Measurements from ENCODE around the gene GDAP2. TPM values are rescaled to one million over a fixed set of nuclear protein-coding genes. Genes with fewer than 3 reads are reported as not detected.
"Not testable (repeated sequence)": the region's sequence is repeated elsewhere in the genome, so short reads cannot be mapped to it uniquely, and the experiment has no call there.

GDAP2 gene
- polyA plus RNA-seq, 6 donors from 2014 or later, result 4.9 to 16.9 (median 13.5) TPM

DNA sequence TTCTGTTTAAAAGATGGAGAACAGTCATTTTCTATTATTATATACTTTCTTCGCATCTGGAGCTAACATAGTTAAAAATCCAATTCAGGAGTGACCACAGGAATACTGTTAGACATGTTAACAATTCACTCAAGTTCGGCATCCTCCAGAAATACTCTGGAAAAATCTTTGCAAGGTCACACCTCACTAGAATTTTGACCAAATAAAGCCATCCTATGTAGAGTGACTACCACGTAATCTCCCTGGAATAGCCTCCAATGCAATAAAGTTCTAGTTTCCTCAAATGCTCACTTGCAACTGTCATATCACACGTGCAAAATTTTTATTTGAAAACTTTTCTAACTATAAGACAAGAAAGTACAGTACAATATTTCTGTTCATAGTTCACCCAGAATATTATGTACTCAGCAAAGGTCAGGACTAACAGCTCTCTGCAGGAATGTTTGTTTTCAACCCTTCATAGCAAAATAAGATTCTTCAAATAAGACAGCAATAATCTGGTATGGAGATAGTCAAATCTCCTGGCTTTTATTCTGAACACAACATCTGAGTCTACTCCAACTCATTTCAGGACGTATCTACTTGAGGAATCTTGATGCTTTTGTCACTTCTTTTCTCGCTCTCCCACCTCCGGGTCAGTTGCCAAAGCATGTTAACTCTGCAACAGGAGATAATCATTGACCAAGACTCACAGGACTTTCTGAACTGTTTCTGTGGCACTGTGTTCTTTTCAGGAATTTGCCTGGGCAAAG, 82.6 kb downstream of the GDAP2 start:
- peaks cover 3 to 27% (median 24%) of the 10 kb centered on the region in 7 donors for H3K9me3 Mint-ChIP-seq
- peaks cover 0 to 5% (median 0%) of the 10 kb centered on the region in 3 donors for H3K27me3 Mint-ChIP-seq
- no peak overlapping the region for H3K4me3 Mint-ChIP-seq
- ATAC-seq (ENCODE audit: low read depth in 2 of 2) (no peak), DNase-seq (no peak)
- H3K36me3 Mint-ChIP-seq, result peaks cover 20 to 23% of the 10 kb centered on the region in 2 donors
- H3K4me1 Mint-ChIP-seq, result no peaks in the 10 kb centered on the region
- H3K27ac Mint-ChIP-seq, result no peak overlapping the region

DNA sequence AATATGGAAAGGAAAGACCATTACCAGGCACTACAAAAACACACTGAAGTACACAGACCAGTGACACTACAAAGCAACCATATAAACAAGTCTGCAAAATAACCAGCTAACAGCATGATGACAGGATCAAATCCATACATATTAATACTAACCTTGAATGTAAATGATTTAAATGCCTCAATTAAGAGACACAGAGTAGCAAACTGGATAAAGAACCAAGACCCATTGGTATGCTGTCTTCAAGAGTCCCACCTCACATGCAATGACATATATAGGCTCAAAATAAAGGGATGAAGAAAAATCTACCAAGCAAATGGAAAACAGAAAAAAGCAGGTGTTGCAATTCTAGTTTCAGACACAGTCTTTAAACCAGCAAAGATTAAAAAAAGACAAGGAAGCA, 84.9 kb downstream of the GDAP2 start:
- Mint-ChIP-seq H3K36me3 (peaks cover 20 to 31% of the 10 kb centered on the region in 2 donors), H3K9me3 (peaks cover 8 to 27% (median 26%) of the 10 kb centered on the region in 7 donors)
- H3K27ac Mint-ChIP-seq; DNase-seq; H3K27me3 Mint-ChIP-seq; H3K4me3 Mint-ChIP-seq; ATAC-seq (ENCODE audit: low read depth in 2 of 2); H3K4me1 Mint-ChIP-seq: not testable (repeated sequence)

DNA sequence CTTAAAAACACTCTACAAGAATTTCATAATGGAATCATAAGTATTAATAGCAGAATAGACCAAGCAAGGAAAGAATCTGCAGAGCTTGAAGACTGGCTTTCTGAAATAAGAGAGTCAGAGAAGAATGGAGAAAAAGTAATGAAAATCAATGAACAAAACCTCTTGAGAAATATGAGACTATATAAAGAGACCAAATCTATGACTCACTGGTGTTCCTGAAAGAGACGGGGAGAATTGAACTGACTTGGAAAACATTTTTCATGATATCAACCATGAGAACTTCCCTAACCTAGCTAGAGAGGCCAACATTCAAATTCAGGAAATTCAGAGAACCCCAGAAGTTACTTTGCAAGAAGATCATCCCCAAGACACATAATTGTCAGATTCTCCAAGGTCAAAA, 85.6 kb downstream of the GDAP2 start:
- no peak overlapping the region for H3K4me3 Mint-ChIP-seq
- no peaks in the 10 kb centered on the region for H3K4me1 Mint-ChIP-seq
- peaks cover 8 to 27% (median 26%) of the 10 kb centered on the region in 7 donors for H3K9me3 Mint-ChIP-seq
- DNase-seq (no peak), ATAC-seq (ENCODE audit: low read depth in 2 of 2) (no peak)
- H3K36me3 Mint-ChIP-seq, result peaks cover 20 to 31% of the 10 kb centered on the region in 2 donors
- no peak overlapping the region for H3K27ac Mint-ChIP-seq
- H3K27me3 Mint-ChIP-seq, result peaks cover 0 to 5% (median 0%) of the 10 kb centered on the region in 3 donors

DNA sequence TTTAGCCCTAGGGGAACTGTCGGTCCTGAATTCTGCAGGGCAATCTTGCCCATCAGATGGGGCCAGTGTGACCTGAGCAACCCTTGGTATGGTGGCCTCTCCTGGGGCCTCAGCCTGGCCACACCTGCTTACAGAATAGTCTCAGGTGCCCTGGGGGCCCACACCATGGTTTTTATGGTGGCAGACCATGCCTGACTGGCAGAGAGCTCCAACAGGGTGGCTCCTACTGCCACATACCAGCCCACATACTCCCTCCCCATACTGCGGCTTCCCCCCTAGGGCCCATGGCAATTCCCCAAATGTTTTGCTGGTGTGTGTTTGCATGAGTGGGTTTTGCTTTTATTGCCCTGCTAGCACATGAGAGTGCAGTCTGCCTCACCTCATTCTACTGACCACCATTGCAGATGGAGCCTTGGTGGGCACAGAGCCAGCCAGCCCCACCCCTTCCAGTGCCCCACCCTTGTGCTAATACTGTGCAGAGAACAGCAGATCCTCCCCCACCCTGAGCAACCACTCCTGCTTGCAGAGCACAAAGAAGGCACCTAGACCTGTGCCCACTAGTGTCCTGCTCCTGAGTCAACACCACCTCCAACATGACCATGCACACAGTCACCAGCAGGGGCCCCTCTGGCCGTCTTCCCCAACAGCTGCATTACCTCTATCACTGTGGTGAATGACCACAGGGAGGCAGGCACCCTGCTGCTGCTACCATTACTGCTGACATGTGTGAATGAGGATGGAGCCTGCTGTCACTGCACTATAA, 86.8 kb downstream of the GDAP2 start:
- peaks cover 0 to 5% (median 0%) of the 10 kb centered on the region in 3 donors for H3K27me3 Mint-ChIP-seq
- ATAC-seq (ENCODE audit: low read depth in 2 of 2) (no peak), DNase-seq (no peak)
- H3K36me3 Mint-ChIP-seq, result peaks cover 20 to 31% of the 10 kb centered on the region in 2 donors
- H3K4me1 Mint-ChIP-seq, result no peaks in the 10 kb centered on the region
- peaks cover 15 to 32% (median 27%) of the 10 kb centered on the region in 7 donors for H3K9me3 Mint-ChIP-seq
- H3K27ac Mint-ChIP-seq, result no peak overlapping the region
- H3K4me3 Mint-ChIP-seq, result no peak overlapping the region

DNA sequence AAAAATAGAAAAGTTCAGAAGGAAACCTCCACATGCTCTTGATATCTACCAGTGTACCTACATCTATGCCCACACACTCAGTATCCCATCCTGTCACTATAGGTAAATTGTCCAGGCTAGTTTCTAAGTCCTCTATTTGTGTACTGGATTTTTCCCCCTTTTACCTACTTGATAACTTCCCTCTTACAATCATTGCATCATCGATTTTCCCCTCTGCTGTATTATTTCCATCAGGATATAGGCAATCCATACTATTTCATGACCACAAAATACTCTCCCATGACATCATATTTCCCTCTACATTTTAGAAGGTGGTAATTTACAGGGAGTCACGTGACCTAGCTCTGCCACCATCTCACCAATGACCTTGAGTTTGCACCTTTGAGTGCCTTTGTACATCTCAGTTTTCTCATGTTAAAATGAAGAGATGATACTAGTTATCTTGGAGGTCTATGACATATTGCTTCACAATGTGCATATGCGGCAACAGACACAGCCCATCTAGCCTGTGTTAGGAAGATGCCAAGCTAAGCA, 88.2 kb downstream of the GDAP2 start:
- Mint-ChIP-seq H3K27me3 (peaks cover 0 to 5% (median 0%) of the 10 kb centered on the region in 3 donors), H3K27ac (no peak overlapping the region), H3K4me1 (no peaks in the 10 kb centered on the region), H3K9me3 (peaks cover 16 to 32% (median 27%) of the 10 kb centered on the region in 7 donors), H3K36me3 (peaks cover 20 to 31% of the 10 kb centered on the region in 2 donors), H3K4me3 (no peak overlapping the region)
- ATAC-seq (ENCODE audit: low read depth in 2 of 2) (no peak), DNase-seq (no peak)

DNA sequence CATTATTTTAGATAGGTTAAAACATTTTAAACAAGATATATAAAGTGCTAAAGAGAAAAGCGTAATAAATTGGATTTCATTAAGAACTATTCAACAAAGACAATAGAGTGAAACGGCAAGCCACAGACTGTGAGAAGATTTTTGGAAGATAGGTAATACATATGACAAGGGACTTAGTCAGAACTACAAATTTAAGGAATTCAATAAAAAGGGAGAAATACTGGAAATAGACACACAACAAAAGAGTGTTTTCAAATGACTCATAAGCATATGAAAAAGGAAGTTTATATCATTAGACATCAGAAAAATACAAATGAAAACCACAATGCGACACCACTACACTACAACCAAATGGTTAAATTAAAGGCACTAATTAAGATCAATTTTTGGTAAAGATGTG, 90.5 kb downstream of the GDAP2 start:
- Mint-ChIP-seq H3K27ac (no peak overlapping the region), H3K4me1 (no peaks in the 10 kb centered on the region), H3K9me3 (peaks cover 6 to 14% (median 10%) of the 10 kb centered on the region in 7 donors), H3K4me3 (no peak overlapping the region), H3K27me3 (no peaks in the 10 kb centered on the region), H3K36me3 (peaks cover 7 to 17% of the 10 kb centered on the region in 2 donors)
- ATAC-seq (ENCODE audit: low read depth in 2 of 2) (no peak), DNase-seq (no peak)

DNA sequence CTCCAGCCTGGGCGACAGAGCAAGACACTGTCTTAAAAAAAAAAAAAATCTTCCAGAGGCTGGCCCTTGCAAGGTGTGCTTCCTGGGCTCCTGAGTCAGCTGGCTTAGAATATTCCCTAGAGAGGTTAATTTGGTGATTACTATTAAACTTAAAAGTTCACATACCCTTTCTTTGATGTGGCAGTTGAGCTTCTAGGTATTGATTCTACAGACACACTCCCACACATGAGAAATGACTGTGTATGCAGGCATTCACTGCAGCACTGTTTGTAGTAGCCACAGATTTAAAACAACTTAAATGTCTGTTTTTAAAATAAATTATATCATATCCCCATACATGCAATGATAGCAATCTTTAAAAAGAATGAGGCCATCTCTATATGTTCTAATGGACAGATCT, 93.4 kb downstream of the GDAP2 start:
- Mint-ChIP-seq H3K4me1 (no peaks in the 10 kb centered on the region), H3K27ac (no peak overlapping the region), H3K36me3 (peaks cover 0 to under 1% of the 10 kb centered on the region in 2 donors), H3K9me3 (peaks cover 2 to 16% (median 6%) of the 10 kb centered on the region in 7 donors), H3K27me3 (peaks cover 0 to 7% (median 5%) of the 10 kb centered on the region in 3 donors), H3K4me3 (no peak overlapping the region)
- no peak for ATAC-seq (ENCODE audit: low read depth in 2 of 2)
- DNase-seq, result no peak

DNA sequence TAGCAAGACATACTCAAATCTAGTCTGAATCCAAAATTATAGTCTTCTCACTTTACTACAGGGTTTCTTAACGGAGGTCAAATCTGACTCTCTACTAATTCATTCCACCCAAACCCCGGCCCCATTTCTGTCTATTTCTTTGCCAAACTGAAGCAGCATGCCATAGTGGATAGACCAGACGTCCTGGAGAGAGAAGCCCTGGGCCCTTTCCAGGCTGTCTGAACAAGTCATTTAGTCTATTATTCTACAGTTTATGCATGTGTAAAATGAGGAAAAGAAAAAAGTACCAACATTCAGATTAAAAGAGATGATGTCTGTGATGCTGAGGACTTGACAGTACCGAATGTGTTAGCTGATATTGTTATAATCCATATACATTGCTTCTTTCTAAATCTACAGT, 95.0 kb downstream of the GDAP2 start:
- ATAC-seq (ENCODE audit: low read depth in 2 of 2) (no peak), DNase-seq (no peak)
- H3K27me3 Mint-ChIP-seq, result peaks cover 0 to 7% (median 5%) of the 10 kb centered on the region in 3 donors
- H3K4me1 Mint-ChIP-seq, result no peaks in the 10 kb centered on the region
- no peak overlapping the region for H3K4me3 Mint-ChIP-seq
- no peak overlapping the region for H3K27ac Mint-ChIP-seq
- peaks cover 4 to 26% (median 11%) of the 10 kb centered on the region in 7 donors for H3K9me3 Mint-ChIP-seq
- peaks cover 0 to 5% of the 10 kb centered on the region in 2 donors for H3K36me3 Mint-ChIP-seq

DNA sequence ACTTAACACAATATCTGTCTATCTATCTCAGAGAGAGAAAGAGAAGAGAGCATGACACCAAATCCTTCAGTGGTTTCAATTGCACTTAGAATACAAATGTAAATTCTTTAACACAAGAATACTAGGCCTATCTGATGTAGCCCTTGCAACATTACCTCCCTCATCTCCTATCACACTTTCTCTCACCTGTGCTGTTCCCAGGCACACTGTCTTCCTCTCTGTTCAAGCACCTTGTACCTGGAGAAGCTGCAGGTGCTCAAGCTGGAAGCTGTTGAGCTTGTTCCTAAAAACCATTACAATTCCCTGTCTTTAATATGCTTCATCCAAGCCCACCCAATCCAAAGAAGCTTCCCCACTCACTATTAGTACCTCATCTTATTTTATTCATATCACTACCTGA, 97.0 kb downstream of the GDAP2 start:
- Mint-ChIP-seq H3K4me1 (no peaks in the 10 kb centered on the region), H3K27ac (no peak overlapping the region), H3K27me3 (peaks cover 0 to 7% (median 7%) of the 10 kb centered on the region in 3 donors), H3K36me3 (peaks cover 0 to 5% of the 10 kb centered on the region in 2 donors), H3K9me3 (peaks cover 2 to 24% (median 8%) of the 10 kb centered on the region in 7 donors), H3K4me3 (no peak overlapping the region)
- ATAC-seq (ENCODE audit: low read depth in 2 of 2), result no peak
- DNase-seq, result no peak

DNA sequence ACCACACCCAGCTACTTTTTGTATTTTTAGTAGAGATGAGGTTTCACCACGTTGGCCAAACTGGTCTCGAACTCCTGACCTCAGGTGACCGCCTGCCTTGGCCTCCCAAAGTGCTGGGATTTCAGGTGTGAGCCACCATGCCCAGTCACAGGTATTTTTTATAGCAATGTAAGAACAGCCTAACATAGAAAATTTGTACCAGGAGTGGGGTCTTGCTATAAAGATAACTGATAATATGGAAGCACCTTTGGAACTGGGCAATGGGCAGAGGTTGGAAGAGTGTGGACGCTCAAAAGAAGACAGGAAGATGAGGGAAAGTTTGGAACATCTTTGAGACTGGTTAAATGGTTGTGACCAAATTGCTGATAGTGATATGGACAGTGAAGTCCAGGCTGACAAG, 99.2 kb downstream of the GDAP2 start:
- peaks cover 7 to 15% (median 14%) of the 10 kb centered on the region in 3 donors for H3K27me3 Mint-ChIP-seq
- H3K4me3 Mint-ChIP-seq, result no peak overlapping the region
- peaks cover 2 to 24% (median 8%) of the 10 kb centered on the region in 7 donors for H3K9me3 Mint-ChIP-seq
- peaks cover 0 to 5% of the 10 kb centered on the region in 2 donors for H3K36me3 Mint-ChIP-seq
- no peak overlapping the region for H3K27ac Mint-ChIP-seq
- DNase-seq (no peak), ATAC-seq (ENCODE audit: low read depth in 2 of 2) (no peak)
- no peaks in the 10 kb centered on the region for H3K4me1 Mint-ChIP-seq

DNA sequence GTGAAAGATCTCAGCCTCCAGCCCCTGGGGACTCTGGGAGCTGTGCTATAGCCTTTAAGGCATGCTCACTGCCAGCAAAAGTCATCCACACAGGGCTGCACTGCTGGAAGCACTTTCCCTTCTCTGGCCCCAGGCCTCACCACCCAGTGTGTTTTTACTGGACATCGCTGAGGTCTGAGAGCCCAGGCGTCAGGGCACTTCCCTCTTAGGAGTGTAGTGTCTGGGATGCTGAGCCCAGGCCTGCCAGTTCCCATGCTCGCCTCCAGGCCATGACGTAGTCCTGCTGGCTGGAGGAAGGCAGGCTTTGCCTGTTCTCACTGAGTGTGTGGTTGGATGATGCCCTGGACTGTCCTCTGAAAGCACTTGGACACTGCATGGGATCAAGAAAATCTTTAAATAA, 101.2 kb downstream of the GDAP2 start:
- Mint-ChIP-seq H3K4me3 (no peak overlapping the region), H3K4me1 (no peaks in the 10 kb centered on the region), H3K27ac (no peak overlapping the region), H3K27me3 (peaks cover 15 to 21% (median 18%) of the 10 kb centered on the region in 3 donors), H3K36me3 (peaks cover 0 to 5% of the 10 kb centered on the region in 2 donors), H3K9me3 (peaks cover 2 to 24% (median 8%) of the 10 kb centered on the region in 7 donors)
- no peak for ATAC-seq (ENCODE audit: low read depth in 2 of 2)
- DNase-seq, result no peak

DNA sequence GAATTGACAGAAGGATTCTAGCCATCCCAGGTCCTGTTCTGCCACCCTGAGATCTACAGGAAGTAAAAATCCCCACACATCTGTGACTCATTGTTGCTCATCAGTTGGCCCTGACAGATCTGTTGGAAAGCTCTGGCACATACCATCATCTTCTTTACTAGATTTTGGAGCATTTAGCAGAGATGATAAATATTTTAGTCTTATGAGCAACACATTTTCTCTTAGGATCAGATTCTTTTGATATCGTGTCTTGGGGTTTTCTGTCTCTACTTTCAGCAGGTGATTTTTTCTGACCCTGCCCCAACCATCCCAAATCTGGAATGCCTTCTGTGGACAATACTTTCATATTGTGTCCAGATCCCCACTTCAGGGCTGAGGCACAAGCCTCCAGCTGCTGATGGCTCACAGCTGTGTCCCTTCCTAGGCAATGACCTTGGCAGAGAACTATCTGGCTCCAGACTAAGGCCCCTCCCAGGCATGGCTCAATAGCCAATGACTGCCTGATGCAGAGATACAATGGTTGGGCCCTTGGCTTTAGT, 102.8 kb downstream of the GDAP2 start:
- Mint-ChIP-seq H3K27me3 (peaks cover 12 to 15% (median 14%) of the 10 kb centered on the region in 3 donors), H3K4me1 (no peaks in the 10 kb centered on the region), H3K27ac (no peak overlapping the region), H3K4me3 (no peak overlapping the region), H3K36me3 (peaks cover 0 to 5% of the 10 kb centered on the region in 2 donors), H3K9me3 (peaks cover under 1 to 27% (median 10%) of the 10 kb centered on the region in 7 donors)
- ATAC-seq (ENCODE audit: low read depth in 2 of 2) (no peak), DNase-seq (no peak)

DNA sequence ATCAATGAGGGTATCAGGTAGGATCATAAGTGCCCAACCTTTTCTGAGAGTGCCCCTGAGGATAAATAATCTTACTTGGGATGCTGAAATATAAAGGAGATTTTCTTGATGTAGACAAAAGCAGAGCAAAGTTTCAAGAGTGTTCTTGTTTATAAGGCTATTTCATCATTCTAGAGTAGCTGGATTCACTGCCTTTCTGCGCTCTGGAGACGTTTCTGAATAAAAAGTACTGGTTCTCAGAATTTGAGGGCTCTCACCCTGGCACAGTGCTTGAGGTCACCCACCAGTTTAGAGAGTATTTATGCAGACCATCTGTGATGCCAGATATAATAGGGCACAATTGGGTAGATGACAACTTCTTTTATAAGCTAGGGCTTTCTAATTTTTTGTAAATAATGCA, 103.3 kb downstream of the GDAP2 start:
- Mint-ChIP-seq H3K27ac (no peak overlapping the region), H3K4me1 (no peaks in the 10 kb centered on the region), H3K36me3 (peaks cover 0 to 5% of the 10 kb centered on the region in 2 donors), H3K27me3 (peaks cover 12 to 15% (median 14%) of the 10 kb centered on the region in 3 donors), H3K9me3 (peaks cover 3 to 32% (median 13%) of the 10 kb centered on the region in 7 donors), H3K4me3 (no peak overlapping the region)
- ATAC-seq (ENCODE audit: low read depth in 2 of 2) (no peak), DNase-seq (no peak)

Data from naive B cell (primary cell).